Measurements from ENCODE around the gene TEX26. TPM values are rescaled to one million over a fixed set of nuclear protein-coding genes. Genes with fewer than 3 reads are reported as not detected.

TEX26 gene
- total RNA-seq, 2 donors from 2014 or later: not detected

DNA sequence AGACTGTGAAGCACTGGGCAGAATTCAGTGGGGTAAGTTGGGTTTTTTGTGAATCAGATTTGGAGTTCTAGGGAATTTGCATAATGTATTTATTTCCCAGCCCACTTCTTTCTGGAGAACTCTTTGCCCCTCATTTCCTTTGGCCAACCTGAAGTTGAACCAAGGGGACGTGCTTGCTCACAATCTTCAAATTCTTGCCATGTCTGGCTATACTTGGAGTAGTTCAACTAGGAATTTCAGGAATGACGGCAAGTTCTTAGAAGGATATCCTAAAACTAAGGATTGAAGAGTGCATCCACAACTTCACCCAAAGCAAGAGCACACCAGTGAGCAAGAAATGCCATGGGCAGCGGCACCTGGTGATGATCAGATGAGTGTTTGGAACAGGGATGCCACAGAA, 88.5 kb downstream of the TEX26 start:
- H3K4me3 ChIP-seq (ENCODE audit: low read length): no peak overlapping the region
- TF ChIP-seq, protein P1, sequence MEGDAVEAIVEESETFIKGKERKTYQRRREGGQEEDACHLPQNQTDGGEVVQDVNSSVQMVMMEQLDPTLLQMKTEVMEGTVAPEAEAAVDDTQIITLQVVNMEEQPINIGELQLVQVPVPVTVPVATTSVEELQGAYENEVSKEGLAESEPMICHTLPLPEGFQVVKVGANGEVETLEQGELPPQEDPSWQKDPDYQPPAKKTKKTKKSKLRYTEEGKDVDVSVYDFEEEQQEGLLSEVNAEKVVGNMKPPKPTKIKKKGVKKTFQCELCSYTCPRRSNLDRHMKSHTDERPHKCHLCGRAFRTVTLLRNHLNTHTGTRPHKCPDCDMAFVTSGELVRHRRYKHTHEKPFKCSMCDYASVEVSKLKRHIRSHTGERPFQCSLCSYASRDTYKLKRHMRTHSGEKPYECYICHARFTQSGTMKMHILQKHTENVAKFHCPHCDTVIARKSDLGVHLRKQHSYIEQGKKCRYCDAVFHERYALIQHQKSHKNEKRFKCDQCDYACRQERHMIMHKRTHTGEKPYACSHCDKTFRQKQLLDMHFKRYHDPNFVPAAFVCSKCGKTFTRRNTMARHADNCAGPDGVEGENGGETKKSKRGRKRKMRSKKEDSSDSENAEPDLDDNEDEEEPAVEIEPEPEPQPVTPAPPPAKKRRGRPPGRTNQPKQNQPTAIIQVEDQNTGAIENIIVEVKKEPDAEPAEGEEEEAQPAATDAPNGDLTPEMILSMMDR (conservative IDR thresholded peaks at IDR 0.05): no peak
- H3K27ac Mint-ChIP-seq: no peak overlapping the region
- WGBS, 2 experiments (ENCODE audit: insufficient coverage in 1 of 2, insufficient read length in 1 of 2): 33 to 61% methylated on average over 2 to 3 of the region's 3 CpGs
- no peak for DNase-seq
- H3K27me3 ChIP-seq (ENCODE audit: control insufficient read depth, insufficient read depth, low read length, poor library complexity, severe bottlenecking): no peaks in the 10 kb centered on the region
- H3K36me3 ChIP-seq (ENCODE audit: control insufficient read depth, insufficient read depth, low read length): no peaks in the 10 kb centered on the region
- H3K9ac ChIP-seq (ENCODE audit: extremely low read depth, low read length, poor library complexity, severe bottlenecking): no peak overlapping the region
- H3K36me3 Mint-ChIP-seq (ENCODE audit: low read depth): no peaks in the 10 kb centered on the region
- no peaks in the 10 kb centered on the region for H3K27me3 Mint-ChIP-seq (ENCODE audit: insufficient read depth)
- H3K4me1 Mint-ChIP-seq: no peaks in the 10 kb centered on the region
- no peaks in the 10 kb centered on the region for H3K9me3 Mint-ChIP-seq
- no peak overlapping the region for H3K4me3 Mint-ChIP-seq
- no peak overlapping the region for H3K27ac ChIP-seq (ENCODE audit: low read depth, low read length)
- no peaks in the 10 kb centered on the region for H3K9me3 ChIP-seq (ENCODE audit: control insufficient read depth, low read length)
- no peaks in the 10 kb centered on the region for H3K4me1 ChIP-seq (ENCODE audit: control insufficient read depth, insufficient read depth, low read length)

GRCh38 chr13:31022288-31022895, 89.9 kb downstream of the TEX26 start:
- no peak for DNase-seq
- Histone ChIP-seq H3K4me3 (ENCODE audit: low read length) (no peak overlapping the region), H3K9ac (ENCODE audit: extremely low read depth, low read length, poor library complexity, severe bottlenecking) (no peak overlapping the region), H3K4me1 (ENCODE audit: control insufficient read depth, insufficient read depth, low read length) (no peaks in the 10 kb centered on the region), H3K27ac (ENCODE audit: low read depth, low read length) (no peak overlapping the region), H3K36me3 (ENCODE audit: control insufficient read depth, insufficient read depth, low read length) (no peaks in the 10 kb centered on the region), H3K9me3 (ENCODE audit: control insufficient read depth, low read length) (no peaks in the 10 kb centered on the region), H3K27me3 (ENCODE audit: control insufficient read depth, insufficient read depth, low read length, poor library complexity, severe bottlenecking) (no peaks in the 10 kb centered on the region)
- H3K27me3 Mint-ChIP-seq (ENCODE audit: insufficient read depth): no peaks in the 10 kb centered on the region
- H3K36me3 Mint-ChIP-seq (ENCODE audit: low read depth): no peaks in the 10 kb centered on the region
- no peaks in the 10 kb centered on the region for H3K4me1 Mint-ChIP-seq
- H3K4me3 Mint-ChIP-seq: no peak overlapping the region
- no peaks in the 10 kb centered on the region for H3K9me3 Mint-ChIP-seq
- no peak overlapping the region for H3K27ac Mint-ChIP-seq
- 78 to 79% methylated on average over 10 to 13 of the region's 13 CpGs for WGBS, 2 experiments (ENCODE audit: insufficient coverage in 1 of 2, insufficient read length in 1 of 2)
- TF ChIP-seq, protein P1 (conservative IDR thresholded peaks at IDR 0.05): no peak

DNA sequence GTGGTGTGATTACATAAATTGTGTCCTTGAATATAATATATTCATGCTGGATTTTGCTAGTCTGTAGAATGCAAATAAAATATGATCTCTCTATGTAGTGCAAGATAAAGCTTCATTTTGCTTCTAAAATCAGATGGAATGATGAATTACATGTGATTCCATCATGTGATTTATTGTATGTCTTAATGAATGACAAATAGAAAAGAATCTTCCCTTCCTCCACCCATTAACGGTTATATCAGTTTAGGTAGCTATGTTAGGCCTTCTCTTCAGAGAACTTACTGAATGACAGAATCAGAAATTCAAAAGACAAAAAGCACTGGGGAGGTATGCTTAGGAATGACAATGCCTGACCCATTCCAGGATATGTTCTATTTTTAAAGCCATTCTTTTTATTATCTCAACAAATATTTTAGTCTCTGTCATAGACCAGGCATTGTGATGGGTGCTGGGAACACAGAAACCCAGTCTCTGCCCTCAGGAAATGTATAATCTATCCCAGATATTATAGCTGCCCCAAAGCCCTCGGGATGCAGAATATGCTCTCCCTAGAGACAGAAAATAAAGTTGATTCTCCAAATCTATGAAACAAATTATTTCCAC, 90.6 kb downstream of the TEX26 start:
- no peak overlapping the region for H3K27ac Mint-ChIP-seq

More for the DNA sequence above, 90.6 kb downstream of the TEX26 start:
- H3K9me3 ChIP-seq (ENCODE audit: control insufficient read depth, low read length): no peaks in the 10 kb centered on the region
- TF ChIP-seq, protein P1 (conservative IDR thresholded peaks at IDR 0.05): no peak
- WGBS, 2 experiments (ENCODE audit: insufficient coverage in 1 of 2, insufficient read length in 1 of 2): 0% methylated on average over 1 of the region's 2 CpGs; no CpG with 5 or more reads in 1 of the 2 experiments
- no peaks in the 10 kb centered on the region for H3K27me3 ChIP-seq (ENCODE audit: control insufficient read depth, insufficient read depth, low read length, poor library complexity, severe bottlenecking)
- H3K9ac ChIP-seq (ENCODE audit: extremely low read depth, low read length, poor library complexity, severe bottlenecking): no peak overlapping the region
- H3K4me1 ChIP-seq (ENCODE audit: control insufficient read depth, insufficient read depth, low read length): no peaks in the 10 kb centered on the region
- no peaks in the 10 kb centered on the region for H3K36me3 ChIP-seq (ENCODE audit: control insufficient read depth, insufficient read depth, low read length)
- no peak overlapping the region for H3K4me3 Mint-ChIP-seq
- H3K27ac ChIP-seq (ENCODE audit: low read depth, low read length): no peak overlapping the region
- DNase-seq: no peak
- H3K4me3 ChIP-seq (ENCODE audit: low read length): no peak overlapping the region
- no peaks in the 10 kb centered on the region for H3K36me3 Mint-ChIP-seq (ENCODE audit: low read depth)
- no peaks in the 10 kb centered on the region for H3K27me3 Mint-ChIP-seq (ENCODE audit: insufficient read depth)
- H3K9me3 Mint-ChIP-seq: no peaks in the 10 kb centered on the region
- no peaks in the 10 kb centered on the region for H3K4me1 Mint-ChIP-seq

Other genes starting within 250 kb of the TEX26 start
- not detected for gene ALOX5AP, start 197.1 kb upstream of the TEX26 start, total RNA-seq
- gene MEDAG, start 26.4 kb upstream of the TEX26 start, total RNA-seq: under 1 TPM; 0.13 to 0.33 TPM
- 100 to 1,000 TPM in 1 of 2 donors, 10 to 100 TPM in 1; 88.0 to 120 TPM for gene HSPH1, start 229.2 kb downstream of the TEX26 start, total RNA-seq

Data from endodermal cell (in vitro differentiated cells).